PC-3 (cell line): Measurements from ENCODE around the gene CFAP54. TPM values are rescaled to one million over a fixed set of nuclear protein-coding genes. Genes with fewer than 3 reads are reported as not detected.

Experiments
- ATAC-seq: fragments of 200-7000 bp; cut with Tn5 transposase; 2 replicates; pipeline ENCODE4 v1.9.1; 2020; ENCODE audit warnings: mild to moderate bottlenecking, moderate library complexity
- BruUV-seq: library from RNA; stranded (reverse); fragments of 400-500 nt; replicated peaks from 2 replicates; lab custom pipeline; 2021; lab: Mats Ljungman, UMichigan
- CTCF ChIA-PET: fragments of 300-600 bp; sonication (Branson Sonifier 250); formaldehyde crosslinking; loops from one replicate; lab custom pipeline; 2022; ENCODE audit warnings: antibody characterized with exemption; lab: Charles Lee
- POLR2A ChIA-PET: fragments of 300-600 bp; sonication (Branson Sonifier 250); formaldehyde crosslinking; loops from one replicate; lab custom pipeline; 2022; ENCODE audit warnings: antibody characterized with exemption; ENCODE audit not compliant: unreplicated experiment; lab: Charles Lee
- DNase-seq: peaks from one replicate; pipeline ENCODE4 v3.0.0-alpha.2; 2015
- H2AFZ ChIP-seq: fragments of 300-600 bp; sonication (generic); 2 replicates; pipeline ENCODE4 v1.6.0; 2016; ENCODE audit warnings: antibody characterized with exemption, low read length
- H3F3A ChIP-seq: fragments of 300-600 bp; sonication (generic); one replicate; pipeline ENCODE4 v1.6.0; 2017; ENCODE audit warnings: antibody characterized with exemption, low read length, control low read depth, mild to moderate bottlenecking; ENCODE audit not compliant: unreplicated experiment
- H3K27ac ChIP-seq: fragments of 300-600 bp; sonication (generic); 2 replicates; pipeline ENCODE4 v1.5.1; 2016; ENCODE audit warnings: mild to moderate bottlenecking, low read length
- H3K27me3 ChIP-seq: fragments of 300-600 bp; sonication (generic); 2 replicates; pipeline ENCODE4 v1.6.1; 2016; ENCODE audit warnings: low read length, mixed read lengths
- H3K36me3 ChIP-seq: fragments of 300-600 bp; sonication (generic); 2 replicates; pipeline ENCODE4 v1.6.1; 2016; ENCODE audit warnings: low read depth, mixed run types, low read length, mixed read lengths
- H3K4me1 ChIP-seq: fragments of 300-600 bp; sonication (generic); 2 replicates; pipeline ENCODE4 v1.5.1; 2016; ENCODE audit warnings: low read length; ENCODE audit not compliant: insufficient read depth
- H3K4me2 ChIP-seq: fragments of 300-600 bp; sonication (generic); 2 replicates; pipeline ENCODE4 v1.6.0; 2016; ENCODE audit warnings: low read length
- H3K4me3 ChIP-seq: fragments of 300-600 bp; sonication (generic); 2 replicates; pipeline ENCODE4 v1.5.1; 2016; ENCODE audit warnings: mild to moderate bottlenecking, low read length, mixed read lengths
- H3K79me2 ChIP-seq: fragments of 300-600 bp; sonication (generic); 2 replicates; pipeline ENCODE4 v1.6.1; 2017; ENCODE audit warnings: low read length, mixed read lengths
- H3K9ac ChIP-seq: fragments of 300-600 bp; sonication (generic); 2 replicates; pipeline ENCODE4 v1.6.0; 2016; ENCODE audit warnings: mild to moderate bottlenecking, low read length
- H3K9me2 ChIP-seq: fragments of 300-600 bp; sonication (generic); replicated peaks from 2 replicates; pipeline ENCODE4 v1.6.1; 2016; ENCODE audit warnings: mixed run types, low read length, mixed read lengths
- H3K9me3 ChIP-seq: fragments of 300-600 bp; sonication (generic); 2 replicates; pipeline ENCODE4 v1.6.1; 2016; ENCODE audit warnings: low read length, mixed read lengths
- H4K20me1 ChIP-seq: fragments of 300-600 bp; sonication (generic); 2 replicates; pipeline ENCODE4 v1.6.1; 2016; ENCODE audit warnings: low read length, mixed read lengths
- CTCF ChIP-seq: fragments of 300-600 bp; sonication (generic); conservative IDR thresholded peaks from 2 replicates; pipeline ENCODE4 v1.5.1; 2017; ENCODE audit warnings: antibody characterized with exemption, low read depth, mild to moderate bottlenecking, low read length
- EZH2 ChIP-seq: fragments of 300-600 bp; sonication (generic); IDR thresholded peaks from one replicate; pipeline ENCODE4 v1.6.1; 2017; ENCODE audit warnings: antibody characterized with exemption, mild to moderate bottlenecking, low read length; ENCODE audit not compliant: unreplicated experiment
- EZH2phosphoT487 ChIP-seq: fragments of 300-600 bp; sonication (generic); IDR thresholded peaks from 2 replicates; pipeline ENCODE4 v1.6.1; 2018; ENCODE audit warnings: mild to moderate bottlenecking, antibody characterized with exemption, low read length, borderline replicate concordance
- intact Hi-C: fragments of 100-400 bp; cut with micrococcal nuclease; formaldehyde crosslinking; loops from 2 replicates; pipeline ENCODE4 v1.9.0; 2023
- total RNA-seq: library from RNA; depleted of rRNA; stranded (reverse); fragments of >200 nt; gene quantifications from 2 replicates; pipeline ENCODE4 v1.2.3, GENCODE V29; 2014

CFAP54 gene
- total RNA-seq, 1 experiment from 2014 or later = 0.77 TPM

DNA sequence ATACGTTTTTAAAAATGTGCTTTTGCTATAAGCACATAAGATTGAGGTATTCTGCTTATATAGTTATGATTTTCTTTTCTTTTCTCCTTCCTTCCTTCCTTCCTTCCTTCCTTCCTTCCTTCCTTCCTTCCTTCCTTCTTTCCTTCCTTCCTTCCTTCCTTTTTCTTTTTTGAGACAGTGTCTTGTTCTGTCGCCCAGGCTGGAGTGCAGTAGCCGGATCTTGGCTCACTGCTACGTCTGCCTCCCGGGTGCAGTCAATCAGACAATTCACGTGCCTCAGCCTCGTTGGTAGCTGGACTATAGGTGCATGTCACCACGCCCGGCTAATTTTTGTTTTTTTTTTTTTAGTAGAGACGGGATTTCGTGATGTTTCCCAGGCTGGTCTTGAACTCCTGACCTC is 5.8 kb downstream of the CFAP54 start:
- Histone ChIP-seq H3F3A (no peaks in the 10 kb centered on the region), H3K4me2 (no peak overlapping the region), H4K20me1 (no peaks in the 10 kb centered on the region), H3K9ac (no peak overlapping the region), H3K4me1 (peaks cover under 1% of the 10 kb centered on the region), H3K4me3 (no peak overlapping the region), H3K36me3 (no peaks in the 10 kb centered on the region), H3K79me2 (no peaks in the 10 kb centered on the region), H3K9me3 (no peaks in the 10 kb centered on the region), H3K9me2 (no peaks in the 10 kb centered on the region), H3K27ac (no peak overlapping the region), H3K27me3 (no peaks in the 10 kb centered on the region), H2AFZ (no peak overlapping the region)
- no TSS peak for BruUV-seq
- CTCF ChIA-PET = no interaction called here
- TF ChIP-seq EZH2phosphoT487 (no peak), CTCF (no peak), EZH2 (no peak)
- ATAC-seq = no peak
- no peak for DNase-seq
- intact Hi-C loops = no loop called here
- POLR2A ChIA-PET = no interaction called here

DNA sequence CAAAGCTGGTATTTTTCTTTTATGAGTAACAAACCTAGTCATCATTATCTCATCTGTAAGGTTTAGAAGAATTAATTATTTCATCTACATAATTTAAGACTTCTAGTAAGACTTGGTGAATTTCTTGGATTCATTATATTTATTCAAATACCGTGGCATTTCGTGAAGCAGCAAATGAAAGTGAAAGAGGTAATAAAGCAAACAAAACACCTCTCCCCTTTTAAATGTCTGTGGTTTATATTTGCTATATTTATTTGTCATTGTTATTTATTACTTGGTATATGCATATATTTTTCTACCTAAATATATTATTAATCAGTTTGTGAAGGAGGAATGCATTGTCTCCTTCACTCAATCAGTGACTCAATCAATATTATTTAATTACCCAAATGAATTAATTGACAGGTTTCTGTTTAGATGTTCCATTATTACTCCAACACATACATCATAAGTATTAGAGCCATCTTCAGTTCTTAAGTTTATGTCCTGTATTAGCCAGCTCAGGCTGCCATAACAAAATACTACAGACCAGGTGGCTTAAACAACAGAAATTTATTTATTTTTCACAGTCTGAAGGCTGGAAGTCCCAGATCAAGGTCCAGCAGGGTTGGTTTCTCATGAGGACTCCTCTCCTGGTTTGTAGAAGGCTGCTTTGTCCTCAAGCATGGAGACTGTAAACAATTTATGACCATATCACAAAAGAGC is 6.6 kb downstream of the CFAP54 start:
- no peak overlapping the region for H3K4me2 ChIP-seq
- no peak overlapping the region for H3K27ac ChIP-seq
- no TSS peak for BruUV-seq
- H3K4me1 ChIP-seq = peaks cover 9% of the 10 kb centered on the region
- CTCF ChIA-PET = no interaction called here
- no peaks in the 10 kb centered on the region for H3K9me2 ChIP-seq
- H3K9me3 ChIP-seq = no peaks in the 10 kb centered on the region
- H3K27me3 ChIP-seq = no peaks in the 10 kb centered on the region
- POLR2A ChIA-PET = no interaction called here
- H3K4me3 ChIP-seq = no peak overlapping the region
- H2AFZ ChIP-seq = no peak overlapping the region
- TF ChIP-seq CTCF (no peak), EZH2phosphoT487 (no peak), EZH2 (no peak)
- no peaks in the 10 kb centered on the region for H3K36me3 ChIP-seq
- intact Hi-C loops = no loop called here
- no peak for DNase-seq
- ATAC-seq = no peak
- no peaks in the 10 kb centered on the region for H3K79me2 ChIP-seq
- H3F3A ChIP-seq = no peaks in the 10 kb centered on the region
- H3K9ac ChIP-seq = no peak overlapping the region
- H4K20me1 ChIP-seq = no peaks in the 10 kb centered on the region

DNA sequence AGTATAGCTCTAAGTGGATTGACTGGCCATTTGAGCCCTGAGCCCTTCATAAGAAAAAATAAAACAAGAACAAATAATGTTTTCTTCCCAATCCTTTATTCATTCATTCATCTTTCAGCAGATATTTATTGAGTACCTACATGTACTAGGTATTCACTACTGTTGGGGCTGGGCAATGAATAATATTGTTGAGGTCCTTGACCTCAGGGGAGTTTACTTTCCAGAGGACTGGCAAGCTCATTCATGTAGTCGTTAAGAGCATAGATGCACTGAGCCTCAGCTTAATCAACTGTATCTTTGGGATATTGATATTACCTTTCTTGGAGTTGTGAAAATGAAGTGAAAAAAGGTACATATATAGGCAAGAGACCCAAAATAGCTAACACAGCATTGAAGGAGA is 7.6 kb downstream of the CFAP54 start:
- Histone ChIP-seq H3K36me3 (no peaks in the 10 kb centered on the region), H3K27me3 (no peaks in the 10 kb centered on the region), H3K9me2 (no peaks in the 10 kb centered on the region), H3K4me2 (no peak overlapping the region), H3K27ac (no peak overlapping the region), H3K4me1 (peaks cover 18% of the 10 kb centered on the region), H4K20me1 (no peaks in the 10 kb centered on the region), H3K9me3 (no peaks in the 10 kb centered on the region), H3K9ac (no peak overlapping the region), H3K4me3 (no peak overlapping the region), H3F3A (no peaks in the 10 kb centered on the region), H3K79me2 (no peaks in the 10 kb centered on the region), H2AFZ (no peak overlapping the region)
- BruUV-seq = no TSS peak
- no peak for DNase-seq
- POLR2A ChIA-PET = no interaction called here
- intact Hi-C loops = no loop called here
- CTCF ChIA-PET = no interaction called here
- TF ChIP-seq EZH2phosphoT487 (no peak), EZH2 (no peak), CTCF (no peak)
- no peak for ATAC-seq
